GM21576 (cell line): Measurements from ENCODE around the gene FPGS.

Experiments
- ATAC-seq: cut with Tn5 transposase; IDR thresholded peaks from one replicate; pipeline ENCODE4 v1.9.1; 2021; ENCODE audit warnings: mild to moderate bottlenecking, moderate library complexity; ENCODE audit not compliant: unreplicated experiment

The FPGS gene

DNA sequence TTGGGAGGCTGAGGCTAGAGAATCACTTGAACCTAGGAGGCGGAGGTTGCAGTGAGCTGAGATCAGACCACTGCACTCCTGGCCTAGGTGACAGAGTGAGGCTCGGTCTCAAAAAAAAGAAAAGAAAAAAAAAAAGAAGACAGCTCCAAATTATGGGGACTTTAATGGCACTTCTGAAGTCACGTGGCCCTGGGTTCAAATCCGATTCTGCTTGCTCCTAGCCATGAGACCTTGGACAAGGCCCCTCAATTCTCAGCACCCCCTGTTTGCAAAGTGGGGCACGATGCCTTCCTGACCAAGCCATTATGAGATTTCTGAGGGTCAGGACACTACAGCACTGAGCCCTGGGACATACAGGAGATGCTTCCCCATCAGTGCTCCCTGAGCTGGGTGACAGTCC is 52.8 kb downstream of the FPGS start:
- no peak for ATAC-seq

DNA sequence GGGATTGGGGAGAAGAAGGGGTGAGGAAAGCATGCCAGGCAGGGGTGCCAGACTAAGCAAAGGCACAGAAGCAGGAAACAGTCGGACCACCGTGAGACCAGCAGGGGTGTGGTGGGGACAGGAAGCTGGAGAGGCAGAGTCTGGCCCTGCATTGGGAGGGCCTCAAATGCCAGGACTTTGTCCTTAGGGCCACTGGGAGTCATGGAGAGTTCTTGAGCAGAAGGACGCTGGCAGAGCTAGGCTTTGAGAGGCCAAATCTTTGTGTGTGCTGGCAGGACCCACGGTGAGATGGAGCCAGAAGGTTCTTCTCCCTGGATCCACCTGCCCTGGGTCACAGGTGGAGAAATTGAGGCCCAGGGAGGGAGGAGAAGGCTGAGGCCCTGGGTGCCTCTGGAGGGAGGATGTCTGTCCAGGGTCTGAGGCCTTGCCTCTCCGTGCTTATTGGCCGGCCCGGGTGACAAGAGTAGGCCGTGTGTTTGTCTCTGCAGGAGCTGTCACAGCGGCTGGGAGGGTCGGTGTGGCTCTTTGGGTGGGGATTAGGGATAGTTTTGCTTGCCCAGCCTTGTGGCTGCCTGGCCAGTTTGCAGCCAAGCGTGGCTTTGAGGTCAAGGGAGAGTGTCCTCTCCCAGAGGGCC is 53.5 kb downstream of the FPGS start:
- no peak for ATAC-seq

DNA sequence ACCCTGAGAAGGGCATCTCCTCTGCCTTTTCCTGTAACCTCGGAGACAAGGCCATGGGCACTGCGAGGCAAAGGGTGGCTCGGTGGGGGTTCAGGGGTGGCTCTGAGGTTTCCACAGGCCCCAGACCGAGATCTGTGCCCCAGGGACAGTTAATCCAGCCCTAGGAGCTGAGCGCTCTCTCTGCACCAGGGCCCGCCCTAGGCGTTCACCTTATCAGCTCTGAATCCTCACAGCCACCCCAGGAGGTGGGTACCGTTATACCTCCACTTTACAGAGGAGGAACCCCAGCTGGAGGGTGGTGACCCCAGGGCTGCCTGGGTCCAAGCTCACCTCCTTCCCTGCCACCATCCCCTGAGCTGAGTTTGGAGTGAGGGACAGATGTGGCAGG is 54.0 kb downstream of the FPGS start:
- ATAC-seq = no peak

DNA sequence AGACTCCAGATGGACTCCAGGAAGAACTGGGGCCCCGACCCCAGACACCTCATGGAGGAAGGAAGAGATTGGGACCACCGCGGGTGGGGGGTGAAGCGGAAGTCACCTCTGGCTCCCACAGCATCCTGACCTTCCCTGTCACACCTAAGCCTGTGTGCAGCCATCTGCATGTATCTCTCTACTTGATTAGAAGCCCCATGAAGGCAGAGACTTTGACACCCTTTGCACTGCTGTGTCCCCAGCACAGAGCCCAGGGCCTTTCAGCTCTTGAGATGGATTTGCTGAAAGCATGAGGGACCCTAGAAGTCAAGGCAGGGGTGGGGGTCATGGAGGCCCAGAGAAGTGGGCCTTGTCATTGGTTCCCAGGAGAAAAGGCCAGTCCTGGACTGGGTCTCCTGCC is 54.6 kb downstream of the FPGS start:
- ATAC-seq = no peak

DNA sequence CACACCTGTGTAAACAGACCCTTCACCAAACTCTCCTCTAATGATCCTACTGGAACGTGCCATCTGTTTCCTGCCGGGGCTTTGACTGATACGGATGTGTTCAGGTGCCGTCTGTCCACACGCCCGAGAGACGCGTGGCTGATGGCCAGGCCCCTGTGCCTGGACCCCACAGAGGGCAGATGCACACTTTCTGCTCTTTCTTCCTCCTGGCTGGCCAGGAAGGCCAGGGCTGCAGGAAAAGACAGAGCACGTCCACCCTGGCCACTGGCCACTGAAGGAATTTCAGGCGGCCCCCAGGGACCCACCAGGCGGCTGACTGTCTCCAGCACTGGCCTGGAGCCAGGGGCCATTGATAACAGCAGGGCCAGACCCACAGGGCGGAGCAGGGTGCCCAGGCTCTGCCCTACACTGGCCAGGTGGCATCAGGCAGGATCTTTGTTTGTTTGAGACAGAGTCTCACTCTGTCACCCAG is 55.4 kb downstream of the FPGS start:
- no peak for ATAC-seq

DNA sequence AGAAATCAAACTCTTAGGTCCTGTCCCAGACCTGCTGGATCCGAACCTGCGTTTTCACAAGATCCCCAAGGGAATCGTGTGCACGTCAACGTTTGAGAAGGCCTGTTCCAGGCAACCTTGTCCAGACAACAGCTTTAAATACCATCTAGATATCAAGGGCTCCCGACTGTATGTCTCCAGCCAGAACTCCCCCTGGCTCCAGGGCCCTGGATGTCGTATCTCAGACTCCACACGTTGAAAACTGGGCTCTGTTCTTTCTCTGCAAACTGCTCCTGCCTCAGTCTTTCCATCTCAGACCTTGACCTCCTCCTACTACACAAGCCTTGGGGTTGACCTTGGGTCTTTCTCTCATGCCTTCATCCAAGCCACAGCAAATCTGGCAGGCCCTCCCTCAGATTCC is 57.6 kb downstream of the FPGS start:
- no peak for ATAC-seq

- no peak for ATAC-seq
These were observed 58.1 kb downstream of the FPGS start for GRCh38 chr9:127860779-127861178.

GRCh38 chr9:127862075-127863011 is 59.7 kb downstream of the FPGS start:
- ATAC-seq = no peak

GRCh38 chr9:127863191-127863621 is 60.5 kb downstream of the FPGS start:
- ATAC-seq = no peak
